Mesothelial cell of epicardium (in vitro differentiated cells): Measurements from ENCODE around the gene PGGT1B. TPM values are rescaled to one million over a fixed set of nuclear protein-coding genes. Genes with fewer than 3 reads are reported as not detected.
"Not testable (repeated sequence)": the region's sequence is repeated elsewhere in the genome, so short reads cannot be mapped to it uniquely, and the experiment has no call there.

ENCODE experiments used
- DNase-seq, 2 experiments: peaks; one replicate each; pipeline ENCODE4 v3.0.0; 2021; ENCODE audit warnings: low spot score in 2 of 2; ENCODE audit not compliant: unreplicated experiment in 2 of 2
- H3K27ac Mint-ChIP-seq: 2 replicates; pipeline ENCODE4 v1.8.0; 2021; ENCODE audit warnings: mixed read lengths
- H3K27me3 Mint-ChIP-seq: 2 replicates; pipeline ENCODE4 v1.8.0; 2021; ENCODE audit warnings: low read depth, mixed read lengths
- H3K36me3 Mint-ChIP-seq: 2 replicates; pipeline ENCODE4 v1.8.0; 2021; ENCODE audit warnings: mixed read lengths
- H3K4me1 Mint-ChIP-seq: 2 replicates; pipeline ENCODE4 v1.8.0; 2021; ENCODE audit warnings: mixed read lengths
- H3K4me3 Mint-ChIP-seq: 2 replicates; pipeline ENCODE4 v1.8.0; 2021; ENCODE audit warnings: mild to moderate bottlenecking, moderate library complexity, mixed read lengths
- H3K9me3 Mint-ChIP-seq: 2 replicates; pipeline ENCODE4 v1.8.0; 2021; ENCODE audit warnings: mixed read lengths
- CTCF ChIP-seq: fragments of 200-600 bp; sonication (generic); IDR thresholded peaks from one replicate; pipeline ENCODE4 v1.5.0; 2021; ENCODE audit warnings: antibody characterized with exemption; ENCODE audit not compliant: unreplicated experiment
- total RNA-seq: library from RNA; stranded (reverse); gene quantifications from 3 replicates; pipeline ENCODE4 v1.2.1, GENCODE V29; 2021

PGGT1B gene
- total RNA-seq, 1 donor from 2014 or later = 40.3 TPM

GRCh38 chr5:115260248-115260647, 2.4 kb downstream of the PGGT1B start:
- Mint-ChIP-seq H3K4me3 (no peak overlapping the region), H3K27ac (no peak overlapping the region), H3K27me3 (no peaks in the 10 kb centered on the region), H3K36me3 (peaks cover 5% of the 10 kb centered on the region), H3K9me3 (no peaks in the 10 kb centered on the region), H3K4me1 (peaks cover 27% of the 10 kb centered on the region)
- no peak for DNase-seq
- TF ChIP-seq CTCF = no peak

GRCh38 chr5:115257981-115258380, 4.7 kb downstream of the PGGT1B start:
- Mint-ChIP-seq H3K36me3 (no peaks in the 10 kb centered on the region), H3K4me3 (no peak overlapping the region), H3K9me3 (no peaks in the 10 kb centered on the region), H3K27me3 (no peaks in the 10 kb centered on the region), H3K4me1 (peaks cover 23% of the 10 kb centered on the region), H3K27ac (no peak overlapping the region)
- no peak for DNase-seq
- TF ChIP-seq CTCF = no peak

GRCh38 chr5:115249379-115249778, 13.3 kb downstream of the PGGT1B start:
- H3K4me3 Mint-ChIP-seq, H3K9me3 Mint-ChIP-seq, DNase-seq, H3K4me1 Mint-ChIP-seq, H3K36me3 Mint-ChIP-seq, H3K27me3 Mint-ChIP-seq, H3K27ac Mint-ChIP-seq: not testable (repeated sequence)

- no peak for DNase-seq
- peaks cover 3% of the 10 kb centered on the region for H3K36me3 Mint-ChIP-seq
- H3K27me3 Mint-ChIP-seq = no peaks in the 10 kb centered on the region
- TF ChIP-seq CTCF = peak; percentile 67
- no peak overlapping the region for H3K27ac Mint-ChIP-seq
- H3K4me1 Mint-ChIP-seq = peaks cover 4% of the 10 kb centered on the region
- no peak overlapping the region for H3K4me3 Mint-ChIP-seq
- H3K9me3 Mint-ChIP-seq = no peaks in the 10 kb centered on the region
These were observed 16.2 kb downstream of the PGGT1B start for GRCh38 chr5:115246361-115246991.

GRCh38 chr5:115243412-115243811, 19.3 kb downstream of the PGGT1B start:
- TF ChIP-seq CTCF = no peak
- no peak for DNase-seq
- Mint-ChIP-seq H3K4me3 (no peak overlapping the region), H3K36me3 (peaks cover 10% of the 10 kb centered on the region), H3K27ac (no peak overlapping the region), H3K27me3 (no peaks in the 10 kb centered on the region), H3K9me3 (no peaks in the 10 kb centered on the region), H3K4me1 (peaks cover 4% of the 10 kb centered on the region)

- TF ChIP-seq CTCF = no peak
- Mint-ChIP-seq H3K4me1 (peaks cover 4% of the 10 kb centered on the region), H3K9me3 (no peaks in the 10 kb centered on the region), H3K4me3 (no peak overlapping the region), H3K36me3 (peaks cover 10% of the 10 kb centered on the region), H3K27ac (no peak overlapping the region), H3K27me3 (no peaks in the 10 kb centered on the region)
- DNase-seq = no peak
These were observed 20.6 kb downstream of the PGGT1B start for GRCh38 chr5:115241881-115242642.
